G401 (cell line): ENCODE measurements around the gene FTL. TPM values are rescaled to one million over a fixed set of nuclear protein-coding genes. Genes with fewer than 3 reads are reported as not detected.
A peak's percentile ranks its signal among the peaks of the same experiment; 100 is the strongest.

Source experiments
- DNase-seq: peaks from one replicate; pipeline ENCODE4 v3.0.0-alpha.2; 2015; ENCODE audit warnings: low spot score
- in situ Hi-C: cut with HindIII; loops from 2 replicates; pipeline ENCODE4 v1.10.0; 2016; ENCODE audit warnings: low sequenced_read_pairs, mixed read lengths
- total RNA-seq: library from RNA; depleted of rRNA; stranded (reverse); fragments of >200 nt; shearing (Covaris generic); gene quantifications from 2 replicates; pipeline ENCODE4 v1.2.3, GENCODE V29; 2014

The FTL gene
- total RNA-seq, 1 experiment from 2014 or later: 4,146 TPM

GRCh38 chr19:48963371-48964204 is 1.5 kb upstream of the FTL start:
- peak; percentile 49 for DNase-seq

GRCh38 chr19:48964205-48965039 is 687 bp upstream of the FTL start:
- DNase-seq: peak; percentile 63
- in situ Hi-C loops: no loop called here

More at GRCh38 chr19:48963371-48964204, 1.5 kb upstream of the FTL start:
- in situ Hi-C loops: no loop called here

- DNase-seq: peak; percentile 96
- in situ Hi-C loops: no loop called here
These were observed 864 bp downstream of the FTL start for GRCh38 chr19:48965806-48966540.

- no peak for DNase-seq
- in situ Hi-C loops: no loop called here
These were observed 1.6 kb downstream of the FTL start for GRCh38 chr19:48966541-48967345.

GRCh38 chr19:48967346-48968178 is 2.5 kb downstream of the FTL start:
- in situ Hi-C loops: no loop called here
- peak; percentile 50 for DNase-seq

- in situ Hi-C loops: no loop called here
- no peak for DNase-seq
These were observed 3.1 kb downstream of the FTL start for GRCh38 chr19:48968179-48968661.

- in situ Hi-C loops: no loop called here
- DNase-seq: no peak
These were observed 3.7 kb downstream of the FTL start for GRCh38 chr19:48968813-48969218.

- in situ Hi-C loops: no loop called here
- DNase-seq: peak; percentile 70
These were observed 4.4 kb downstream of the FTL start for GRCh38 chr19:48969276-48970138.

- peak; percentile 28 for DNase-seq
- in situ Hi-C loops: no loop called here
These were observed 5.1 kb downstream of the FTL start for GRCh38 chr19:48970139-48970766.

- in situ Hi-C loops: no loop called here
These were observed 5.8 kb downstream of the FTL start for GRCh38 chr19:48970923-48971395.

GRCh38 chr19:48975947-48976847 is 11.1 kb downstream of the FTL start:
- in situ Hi-C loops: no loop called here
- peak; percentile 72 for DNase-seq

More at GRCh38 chr19:48970923-48971395, 5.8 kb downstream of the FTL start:
- peak; percentile 86 for DNase-seq

- in situ Hi-C loops: no loop called here
- no peak for DNase-seq
These were observed 12.0 kb downstream of the FTL start for GRCh38 chr19:48977061-48977460.

GRCh38 chr19:48982280-48982679 is 17.2 kb downstream of the FTL start:
- peak; percentile 26 for DNase-seq
- in situ Hi-C loops: no loop called here

- in situ Hi-C loops: no loop called here
These were observed 20.6 kb downstream of the FTL start for GRCh38 chr19:48985711-48986110.

GRCh38 chr19:48986211-48986610 is 21.1 kb downstream of the FTL start:
- no peak for DNase-seq
- in situ Hi-C loops: no loop called here

More at GRCh38 chr19:48985711-48986110, 20.6 kb downstream of the FTL start:
- no peak for DNase-seq
